Measurements from ENCODE around the gene STRIT1.
"Not testable (repeated sequence)": the region's sequence is repeated elsewhere in the genome, so short reads cannot be mapped to it uniquely, and the experiment has no call there.

Gene STRIT1

GRCh38 chr3:155313300-155313699 is 19.8 kb upstream of the STRIT1 start:
- no peak for DNase-seq (ENCODE audit: low read depth in 2 of 2)

GRCh38 chr3:155312781-155313180 is 19.3 kb upstream of the STRIT1 start:
- no peak for DNase-seq (ENCODE audit: low read depth in 2 of 2)

GRCh38 chr3:155309581-155309980 is 16.1 kb upstream of the STRIT1 start:
- DNase-seq (ENCODE audit: low read depth in 2 of 2): no peak

GRCh38 chr3:155308831-155309230 is 15.3 kb upstream of the STRIT1 start:
- no peak for DNase-seq (ENCODE audit: low read depth in 2 of 2)

GRCh38 chr3:155307183-155307582 is 13.7 kb upstream of the STRIT1 start:
- DNase-seq (ENCODE audit: low read depth in 2 of 2): no peak

GRCh38 chr3:155304394-155304793 is 10.9 kb upstream of the STRIT1 start:
- no peak for DNase-seq (ENCODE audit: low read depth in 2 of 2)

GRCh38 chr3:155303540-155304097 is 10.1 kb upstream of the STRIT1 start:
- no peak for DNase-seq (ENCODE audit: low read depth in 2 of 2)

GRCh38 chr3:155302891-155303290 is 9.4 kb upstream of the STRIT1 start:
- DNase-seq (ENCODE audit: low read depth in 2 of 2): no peak

GRCh38 chr3:155302481-155302880 is 9.0 kb upstream of the STRIT1 start:
- DNase-seq (ENCODE audit: low read depth in 2 of 2): no peak

- no peak for DNase-seq (ENCODE audit: low read depth in 2 of 2)
These were observed 3.6 kb upstream of the STRIT1 start for GRCh38 chr3:155297100-155297499.

GRCh38 chr3:155296413-155296812 is 2.9 kb upstream of the STRIT1 start:
- no peak for DNase-seq (ENCODE audit: low read depth in 2 of 2)

GRCh38 chr3:155292693-155293092 is 790 bp downstream of the STRIT1 start:
- no peak for DNase-seq (ENCODE audit: low read depth in 2 of 2)

GRCh38 chr3:155292133-155292532 is 1.4 kb downstream of the STRIT1 start:
- no peak for DNase-seq (ENCODE audit: low read depth in 2 of 2)

- DNase-seq (ENCODE audit: low read depth in 2 of 2): no peak
These were observed 6.7 kb downstream of the STRIT1 start for GRCh38 chr3:155286736-155287135.

GRCh38 chr3:155285936-155286335 is 7.5 kb downstream of the STRIT1 start:
- no peak for DNase-seq (ENCODE audit: low read depth in 2 of 2)

- no peak for DNase-seq (ENCODE audit: low read depth in 2 of 2)
These were observed 10.1 kb downstream of the STRIT1 start for GRCh38 chr3:155283092-155284056.

- DNase-seq (ENCODE audit: low read depth in 2 of 2): no peak
These were observed 10.9 kb downstream of the STRIT1 start for GRCh38 chr3:155282385-155283091.

- no peak for DNase-seq (ENCODE audit: low read depth in 2 of 2)
These were observed 11.6 kb downstream of the STRIT1 start for GRCh38 chr3:155281912-155282311.

- not testable (repeated sequence) for DNase-seq (ENCODE audit: low read depth in 2 of 2)
These were observed 17.4 kb downstream of the STRIT1 start for GRCh38 chr3:155276089-155276488.

- DNase-seq (ENCODE audit: low read depth in 2 of 2): not testable (repeated sequence)
These were observed 18.2 kb downstream of the STRIT1 start for GRCh38 chr3:155275159-155275754.

- DNase-seq (ENCODE audit: low read depth in 2 of 2): not testable (repeated sequence)
These were observed 19.0 kb downstream of the STRIT1 start for GRCh38 chr3:155274435-155274834.

GRCh38 chr3:155271343-155271613 is 22.2 kb downstream of the STRIT1 start:
- DNase-seq (ENCODE audit: low read depth in 2 of 2): no peak

All from stimulated activated CD4-positive, alpha-beta T cell treated with anti-CD3 and anti-CD28 coated beads, Interleukin-15, amount 100 ng/mL, for 48 hours (primary cell).